ENCODE results near the gene TRHDE. TPM values are rescaled to one million over a fixed set of nuclear protein-coding genes. Genes with fewer than 3 reads are reported as not detected.

Gene TRHDE
- total and polyA plus RNA-seq, 2 of the 13 experiments (the other 11 are each of a cell fraction or from before 2014, with no cell fraction given), result not detected

DNA sequence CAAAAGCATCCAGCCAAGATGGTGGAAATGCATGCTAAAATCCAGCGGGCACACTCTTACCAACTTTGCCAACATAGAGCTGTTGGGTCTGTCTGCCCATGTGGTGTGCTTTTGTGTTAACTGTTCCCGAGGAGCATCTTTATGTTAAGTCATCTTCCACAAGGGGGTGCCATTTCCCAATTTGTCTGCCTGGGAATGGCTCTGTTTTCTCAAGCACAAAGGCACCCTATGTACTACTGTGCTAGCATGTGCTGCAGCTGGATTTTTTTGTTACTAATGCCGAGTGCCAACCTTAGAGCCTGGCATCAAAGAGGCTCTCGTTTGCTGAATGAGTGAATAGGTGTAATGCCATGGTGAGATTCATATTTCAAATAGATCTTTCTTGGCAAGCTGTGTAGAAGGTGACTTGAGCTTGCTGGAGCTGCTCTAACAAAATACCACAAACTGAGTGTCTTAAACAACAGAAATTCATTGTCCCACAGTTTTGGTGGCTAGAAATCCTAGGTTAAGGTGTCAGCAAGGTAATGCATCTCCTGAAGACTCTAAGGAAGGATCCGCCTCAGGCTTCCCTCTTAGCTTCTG, 74.3 kb downstream of the TRHDE start:
- H3K9ac ChIP-seq (ENCODE audit: insufficient read depth, low read depth, low read length), result no peak overlapping the region
- DNase-seq (ENCODE audit: low spot score), result peak; percentile 62
- no peak overlapping the region for H2AFZ ChIP-seq (ENCODE audit: low read length)
- in situ Hi-C loops (cut with HindIII; ENCODE audit: extremely low pct_ligation_motif_present, low pct_unique_long_range_greater_than_20kb), result no loop called here
- intact Hi-C loops (cut with micrococcal nuclease; ENCODE audit: unreplicated experiment), result loop anchor here (1.0 to 2.0 kb wide), 2 partner anchors 120 to 1970 kb away; no protein-coding TSS in a partner anchor
- CTCF ChIA-PET (ENCODE audit: low intra/inter-chr PET ratio, low total read pairs), result no interaction called here
- peak; percentile 86 for FAIRE-seq
- POLR2A ChIA-PET, result no interaction called here
- no TSS peak for BruUV-seq (replicated peaks)
- no peaks in the 10 kb centered on the region for H3K36me3 ChIP-seq (replicated peaks in 1 of 2; ENCODE audit: control insufficient read depth in 1 of 2, insufficient read depth in 2 of 2, low read length in 2 of 2)
- 20% methylated on average over 5 of the region's 5 CpGs for WGBS (ENCODE audit: low lambda C conversion rate)
- no peaks in the 10 kb centered on the region for H3K79me2 ChIP-seq (ENCODE audit: insufficient read depth, low read length)
- H3K4me3 ChIP-seq (replicated peaks in 1 of 3; ENCODE audit: insufficient read depth in 1 of 3, low read depth in 2 of 3, low read length in 3 of 3), result no peak overlapping the region
- no peaks in the 10 kb centered on the region for H4K20me1 ChIP-seq (ENCODE audit: insufficient read depth, low read length)
- peak; percentile 100 for ATAC-seq
- H3K27me3 ChIP-seq (ENCODE audit: control insufficient read depth in 1 of 2, insufficient read depth in 2 of 2, low read length in 2 of 2), result no peaks in the 10 kb centered on the region
- H3K4me2 ChIP-seq (ENCODE audit: low read depth, low read length), result no peak overlapping the region
- no peaks in the 10 kb centered on the region for H3K9me3 ChIP-seq (ENCODE audit: low read length)
- H3K4me1 ChIP-seq (ENCODE audit: insufficient read depth, low read length), result no peaks in the 10 kb centered on the region
- H3K27ac ChIP-seq (ENCODE audit: extremely low read length, insufficient read depth, low read length), result no peak overlapping the region
- peak; percentile 51; the same call in 1 of the 2 replicates for TF ChIP-seq RAD21 (CRISPR knock-in tag; IDR thresholded peaks at IDR 0.05)
- TF ChIP-seq MED1 (CRISPR knock-in tag; IDR thresholded peaks at IDR 0.05), result no peak
- no peak for TF ChIP-seq MXD4 (CRISPR knock-in tag; IDR thresholded peaks at IDR 0.05)
- TF ChIP-seq, protein P1, sequence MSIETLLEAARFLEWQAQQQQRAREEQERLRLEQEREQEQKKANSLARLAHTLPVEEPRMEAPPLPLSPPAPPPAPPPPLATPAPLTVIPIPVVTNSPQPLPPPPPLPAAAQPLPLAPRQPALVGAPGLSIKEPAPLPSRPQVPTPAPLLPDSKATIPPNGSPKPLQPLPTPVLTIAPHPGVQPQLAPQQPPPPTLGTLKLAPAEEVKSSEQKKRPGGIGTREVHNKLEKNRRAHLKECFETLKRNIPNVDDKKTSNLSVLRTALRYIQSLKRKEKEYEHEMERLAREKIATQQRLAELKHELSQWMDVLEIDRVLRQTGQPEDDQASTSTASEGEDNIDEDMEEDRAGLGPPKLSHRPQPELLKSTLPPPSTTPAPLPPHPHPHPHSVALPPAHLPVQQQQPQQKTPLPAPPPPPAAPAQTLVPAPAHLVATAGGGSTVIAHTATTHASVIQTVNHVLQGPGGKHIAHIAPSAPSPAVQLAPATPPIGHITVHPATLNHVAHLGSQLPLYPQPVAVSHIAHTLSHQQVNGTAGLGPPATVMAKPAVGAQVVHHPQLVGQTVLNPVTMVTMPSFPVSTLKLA (IDR thresholded peaks at IDR 0.05), result no peak
- TF ChIP-seq ZNF678 (CRISPR knock-in tag; IDR thresholded peaks at IDR 0.05), result no peak
- TF ChIP-seq STAG1 (CRISPR knock-in tag; IDR thresholded peaks at IDR 0.05), result peak; percentile 79
- TF ChIP-seq EED (CRISPR knock-in tag; IDR thresholded peaks at IDR 0.05), result no peak
- TF ChIP-seq, protein P2, sequence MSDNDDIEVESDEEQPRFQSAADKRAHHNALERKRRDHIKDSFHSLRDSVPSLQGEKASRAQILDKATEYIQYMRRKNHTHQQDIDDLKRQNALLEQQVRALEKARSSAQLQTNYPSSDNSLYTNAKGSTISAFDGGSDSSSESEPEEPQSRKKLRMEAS (IDR thresholded peaks at IDR 0.05), result no peak
- no peak for TF ChIP-seq FOSL1 (CRISPR knock-in tag; IDR thresholded peaks at IDR 0.05; ENCODE audit: borderline replicate concordance)
- TF ChIP-seq PTBP1 (IDR thresholded peaks at IDR 0.05; ENCODE audit: low read depth, low read length, poor library complexity, severe bottlenecking), result no peak
- TF ChIP-seq, protein P3, sequence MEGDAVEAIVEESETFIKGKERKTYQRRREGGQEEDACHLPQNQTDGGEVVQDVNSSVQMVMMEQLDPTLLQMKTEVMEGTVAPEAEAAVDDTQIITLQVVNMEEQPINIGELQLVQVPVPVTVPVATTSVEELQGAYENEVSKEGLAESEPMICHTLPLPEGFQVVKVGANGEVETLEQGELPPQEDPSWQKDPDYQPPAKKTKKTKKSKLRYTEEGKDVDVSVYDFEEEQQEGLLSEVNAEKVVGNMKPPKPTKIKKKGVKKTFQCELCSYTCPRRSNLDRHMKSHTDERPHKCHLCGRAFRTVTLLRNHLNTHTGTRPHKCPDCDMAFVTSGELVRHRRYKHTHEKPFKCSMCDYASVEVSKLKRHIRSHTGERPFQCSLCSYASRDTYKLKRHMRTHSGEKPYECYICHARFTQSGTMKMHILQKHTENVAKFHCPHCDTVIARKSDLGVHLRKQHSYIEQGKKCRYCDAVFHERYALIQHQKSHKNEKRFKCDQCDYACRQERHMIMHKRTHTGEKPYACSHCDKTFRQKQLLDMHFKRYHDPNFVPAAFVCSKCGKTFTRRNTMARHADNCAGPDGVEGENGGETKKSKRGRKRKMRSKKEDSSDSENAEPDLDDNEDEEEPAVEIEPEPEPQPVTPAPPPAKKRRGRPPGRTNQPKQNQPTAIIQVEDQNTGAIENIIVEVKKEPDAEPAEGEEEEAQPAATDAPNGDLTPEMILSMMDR (CRISPR knock-in tag; IDR thresholded peaks at IDR 0.05), result peak; percentile 81
- no peak for TF ChIP-seq NFYB (CRISPR knock-in tag; IDR thresholded peaks at IDR 0.05)
- no peak for TF ChIP-seq FOXA1 (IDR thresholded peaks at IDR 0.05)
- no peak for TF ChIP-seq FOXA1 (CRISPR knock-in tag; IDR thresholded peaks at IDR 0.05)
- peak; percentile 41; the same call in 1 of the 2 replicates for TF ChIP-seq SMC3 (IDR thresholded peaks at IDR 0.05; ENCODE audit: low read length)
- TF ChIP-seq, protein P4, sequence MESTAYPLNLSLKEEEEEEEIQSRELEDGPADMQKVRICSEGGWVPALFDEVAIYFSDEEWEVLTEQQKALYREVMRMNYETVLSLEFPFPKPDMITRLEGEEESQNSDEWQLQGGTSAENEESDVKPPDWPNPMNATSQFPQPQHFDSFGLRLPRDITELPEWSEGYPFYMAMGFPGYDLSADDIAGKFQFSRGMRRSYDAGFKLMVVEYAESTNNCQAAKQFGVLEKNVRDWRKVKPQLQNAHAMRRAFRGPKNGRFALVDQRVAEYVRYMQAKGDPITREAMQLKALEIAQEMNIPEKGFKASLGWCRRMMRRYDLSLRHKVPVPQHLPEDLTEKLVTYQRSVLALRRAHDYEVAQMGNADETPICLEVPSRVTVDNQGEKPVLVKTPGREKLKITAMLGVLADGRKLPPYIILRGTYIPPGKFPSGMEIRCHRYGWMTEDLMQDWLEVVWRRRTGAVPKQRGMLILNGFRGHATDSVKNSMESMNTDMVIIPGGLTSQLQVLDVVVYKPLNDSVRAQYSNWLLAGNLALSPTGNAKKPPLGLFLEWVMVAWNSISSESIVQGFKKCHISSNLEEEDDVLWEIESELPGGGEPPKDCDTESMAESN (CRISPR knock-in tag; conservative IDR thresholded peaks at IDR 0.05), result no peak
- no peak for TF ChIP-seq ZBTB3 (CRISPR knock-in tag; IDR thresholded peaks at IDR 0.05; ENCODE audit: borderline replicate concordance, low read depth)
- TF ChIP-seq, protein P5, sequence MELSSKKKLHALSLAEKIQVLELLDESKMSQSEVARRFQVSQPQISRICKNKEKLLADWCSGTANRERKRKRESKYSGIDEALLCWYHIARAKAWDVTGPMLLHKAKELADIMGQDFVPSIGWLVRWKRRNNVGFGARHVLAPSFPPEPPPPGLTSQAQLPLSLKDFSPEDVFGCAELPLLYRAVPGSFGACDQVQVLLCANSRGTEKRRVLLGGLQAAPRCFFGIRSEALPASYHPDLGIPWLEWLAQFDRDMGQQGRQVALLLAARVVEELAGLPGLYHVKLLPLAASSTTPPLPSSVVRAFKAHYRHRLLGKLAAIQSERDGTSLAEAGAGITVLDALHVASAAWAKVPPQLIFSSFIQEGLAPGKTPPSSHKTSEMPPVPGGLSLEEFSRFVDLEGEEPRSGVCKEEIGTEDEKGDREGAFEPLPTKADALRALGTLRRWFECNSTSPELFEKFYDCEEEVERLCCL (CRISPR knock-in tag; IDR thresholded peaks at IDR 0.05; ENCODE audit: borderline replicate concordance), result no peak
- no peak for TF ChIP-seq MLLT10 (CRISPR knock-in tag; IDR thresholded peaks at IDR 0.05)
- no peak for TF ChIP-seq TCF12 (IDR thresholded peaks at IDR 0.05)
- TF ChIP-seq TCF12 (CRISPR knock-in tag; IDR thresholded peaks at IDR 0.05), result no peak
